Osteocyte (in vitro differentiated cells): ENCODE measurements around the gene ARHGAP8. TPM values are rescaled to one million over a fixed set of nuclear protein-coding genes. Genes with fewer than 3 reads are reported as not detected.

ENCODE experiments used
- DNase-seq: peaks from one replicate; pipeline ENCODE4 v3.0.0; 2021; ENCODE audit warnings: mixed read lengths; ENCODE audit not compliant: unreplicated experiment; ENCODE audit errors: extremely low spot score
- H3K27ac Mint-ChIP-seq: one replicate; pipeline ENCODE4 v1.8.0; 2021; ENCODE audit warnings: mild to moderate bottlenecking, mixed read lengths; ENCODE audit not compliant: unreplicated experiment
- H3K27me3 Mint-ChIP-seq: one replicate; pipeline ENCODE4 v1.8.0; 2021; ENCODE audit warnings: mixed read lengths; ENCODE audit not compliant: unreplicated experiment
- H3K36me3 Mint-ChIP-seq: one replicate; pipeline ENCODE4 v1.8.0; 2021; ENCODE audit warnings: mixed read lengths; ENCODE audit not compliant: unreplicated experiment
- H3K4me1 Mint-ChIP-seq: one replicate; pipeline ENCODE4 v1.8.0; 2021; ENCODE audit warnings: mixed read lengths; ENCODE audit not compliant: unreplicated experiment
- H3K4me3 Mint-ChIP-seq: one replicate; pipeline ENCODE4 v1.8.0; 2021; ENCODE audit warnings: mild to moderate bottlenecking, moderate library complexity, mixed read lengths; ENCODE audit not compliant: unreplicated experiment
- H3K9me3 Mint-ChIP-seq: one replicate; pipeline ENCODE4 v1.8.0; 2021; ENCODE audit warnings: mixed read lengths; ENCODE audit not compliant: unreplicated experiment
- CTCF ChIP-seq: fragments of 200-600 bp; sonication (generic); IDR thresholded peaks from 2 replicates; pipeline ENCODE4 v1.5.0; 2021; ENCODE audit warnings: antibody characterized with exemption, mild to moderate bottlenecking, moderate library complexity
- total RNA-seq: library from RNA; stranded (reverse); gene quantifications from 2 replicates; pipeline ENCODE4 v1.2.1, GENCODE V29; 2021

ARHGAP8 gene
- total RNA-seq, 1 donor from 2014 or later = 0.89 TPM

GRCh38 chr22:44765571-44766285 lies 13.4 kb downstream of the ARHGAP8 start:
- H3K4me3 Mint-ChIP-seq = no peak overlapping the region
- no peak for TF ChIP-seq CTCF
- H3K4me1 Mint-ChIP-seq = no peaks in the 10 kb centered on the region
- no peak for DNase-seq
- H3K36me3 Mint-ChIP-seq = no peaks in the 10 kb centered on the region
- H3K9me3 Mint-ChIP-seq = no peaks in the 10 kb centered on the region
- H3K27me3 Mint-ChIP-seq = peaks cover 27% of the 10 kb centered on the region
- no peak overlapping the region for H3K27ac Mint-ChIP-seq

- TF ChIP-seq CTCF = no peak
- peaks cover 2% of the 10 kb centered on the region for H3K36me3 Mint-ChIP-seq
- H3K4me1 Mint-ChIP-seq = peaks cover 8% of the 10 kb centered on the region
- no peak overlapping the region for H3K27ac Mint-ChIP-seq
- no peaks in the 10 kb centered on the region for H3K27me3 Mint-ChIP-seq
- H3K4me3 Mint-ChIP-seq = no peak overlapping the region
- no peak for DNase-seq
- peaks cover 12% of the 10 kb centered on the region for H3K9me3 Mint-ChIP-seq
Observed at GRCh38 chr22:44773082-44773481, 20.7 kb downstream of the ARHGAP8 start.

- Mint-ChIP-seq H3K27me3 (peaks cover 4% of the 10 kb centered on the region), H3K36me3 (peaks cover 2% of the 10 kb centered on the region), H3K9me3 (peaks cover 12% of the 10 kb centered on the region), H3K4me3 (no peak overlapping the region), H3K4me1 (peaks cover 8% of the 10 kb centered on the region), H3K27ac (no peak overlapping the region)
- no peak for TF ChIP-seq CTCF
- DNase-seq = no peak
Observed at GRCh38 chr22:44775862-44776261, 23.5 kb downstream of the ARHGAP8 start.

GRCh38 chr22:44776605-44777363 lies 24.4 kb downstream of the ARHGAP8 start:
- H3K4me1 Mint-ChIP-seq = peaks cover 8% of the 10 kb centered on the region
- H3K27me3 Mint-ChIP-seq = peaks cover 4% of the 10 kb centered on the region
- H3K36me3 Mint-ChIP-seq = peaks cover 2% of the 10 kb centered on the region
- H3K4me3 Mint-ChIP-seq = no peak overlapping the region
- H3K27ac Mint-ChIP-seq = no peak overlapping the region
- H3K9me3 Mint-ChIP-seq = peaks cover 12% of the 10 kb centered on the region
- DNase-seq = no peak
- TF ChIP-seq CTCF = no peak

- peaks cover 12% of the 10 kb centered on the region for H3K9me3 Mint-ChIP-seq
- TF ChIP-seq CTCF = no peak
- H3K4me1 Mint-ChIP-seq = peaks cover 8% of the 10 kb centered on the region
- H3K36me3 Mint-ChIP-seq = peaks cover 2% of the 10 kb centered on the region
- no peak for DNase-seq
- H3K27me3 Mint-ChIP-seq = peaks cover 4% of the 10 kb centered on the region
- no peak overlapping the region for H3K27ac Mint-ChIP-seq
- H3K4me3 Mint-ChIP-seq = no peak overlapping the region
Observed at GRCh38 chr22:44777364-44777755, 25.0 kb downstream of the ARHGAP8 start.
